ENCODE measurements around the gene MAS1. TPM values are rescaled to one million over a fixed set of nuclear protein-coding genes. Genes with fewer than 3 reads are reported as not detected.

The MAS1 gene
- total RNA-seq, 1 experiment from 2014 or later: not detected

DNA sequence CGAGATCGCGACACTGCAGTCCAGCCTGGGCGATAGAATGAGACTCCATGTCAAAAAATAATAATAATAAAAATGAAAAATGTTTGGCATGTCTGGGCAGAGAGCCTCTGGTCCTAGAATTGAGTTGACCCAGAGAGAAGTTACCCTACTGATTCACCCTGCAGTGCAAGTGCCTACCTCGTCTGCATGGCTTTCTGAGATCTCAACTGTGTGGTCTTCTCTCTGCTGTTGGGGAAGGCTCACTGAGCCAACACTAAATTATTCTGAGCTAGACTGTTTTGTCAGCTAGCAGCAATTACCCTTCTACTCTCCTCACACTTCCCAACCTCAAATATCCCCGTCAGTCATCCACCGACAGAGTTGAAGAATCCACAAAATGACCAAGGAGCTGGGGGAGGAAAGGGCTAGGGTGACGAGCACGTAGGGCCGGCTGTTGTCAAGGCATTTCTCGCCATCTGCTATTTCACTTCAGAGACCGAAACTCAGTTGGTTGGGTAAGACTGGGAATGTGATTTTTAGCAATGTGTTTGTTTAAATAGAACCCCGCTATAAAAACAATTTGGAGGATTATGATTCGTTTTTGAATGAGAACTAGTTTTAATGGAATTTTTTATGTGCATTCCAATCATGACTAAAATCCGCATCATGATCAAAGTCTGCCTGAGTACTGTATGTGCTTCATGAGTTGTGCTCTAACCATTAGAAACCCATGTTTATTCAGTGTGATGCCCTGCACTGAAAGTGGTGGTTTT lies 9.4 kb downstream of the MAS1 start:
- peak; percentile 84 for DNase-seq (ENCODE audit: unreplicated experiment)
- ChIA-PET POLR2A (interaction anchor here (0.6 kb wide), 1 partner anchor 12 kb away, joined by 3 read pairs; no protein-coding TSS in a partner anchor), CTCF (interaction anchor here (0.6 to 1.0 kb wide), 3 partner anchors 15 to 48 kb away, joined by 3 read pairs; no protein-coding TSS in a partner anchor)
- intact Hi-C loops (cut with micrococcal nuclease): no loop called here
- no peaks in the 10 kb centered on the region for H3K36me3 Mint-ChIP-seq (ENCODE audit: insufficient read depth, unreplicated experiment)
- H3K4me3 Mint-ChIP-seq (ENCODE audit: unreplicated experiment): peak overlapping the region; percentile 48
- TF ChIP-seq, protein P1, sequence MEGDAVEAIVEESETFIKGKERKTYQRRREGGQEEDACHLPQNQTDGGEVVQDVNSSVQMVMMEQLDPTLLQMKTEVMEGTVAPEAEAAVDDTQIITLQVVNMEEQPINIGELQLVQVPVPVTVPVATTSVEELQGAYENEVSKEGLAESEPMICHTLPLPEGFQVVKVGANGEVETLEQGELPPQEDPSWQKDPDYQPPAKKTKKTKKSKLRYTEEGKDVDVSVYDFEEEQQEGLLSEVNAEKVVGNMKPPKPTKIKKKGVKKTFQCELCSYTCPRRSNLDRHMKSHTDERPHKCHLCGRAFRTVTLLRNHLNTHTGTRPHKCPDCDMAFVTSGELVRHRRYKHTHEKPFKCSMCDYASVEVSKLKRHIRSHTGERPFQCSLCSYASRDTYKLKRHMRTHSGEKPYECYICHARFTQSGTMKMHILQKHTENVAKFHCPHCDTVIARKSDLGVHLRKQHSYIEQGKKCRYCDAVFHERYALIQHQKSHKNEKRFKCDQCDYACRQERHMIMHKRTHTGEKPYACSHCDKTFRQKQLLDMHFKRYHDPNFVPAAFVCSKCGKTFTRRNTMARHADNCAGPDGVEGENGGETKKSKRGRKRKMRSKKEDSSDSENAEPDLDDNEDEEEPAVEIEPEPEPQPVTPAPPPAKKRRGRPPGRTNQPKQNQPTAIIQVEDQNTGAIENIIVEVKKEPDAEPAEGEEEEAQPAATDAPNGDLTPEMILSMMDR (IDR thresholded peaks at IDR 0.05; ENCODE audit: unreplicated experiment): no peak
- no TSS peak for BruUV-seq (replicated peaks)
- peaks cover 10% of the 10 kb centered on the region for H3K4me1 Mint-ChIP-seq (ENCODE audit: insufficient read depth, unreplicated experiment)
- H3K9me3 Mint-ChIP-seq (ENCODE audit: unreplicated experiment): no peaks in the 10 kb centered on the region
- H3K27me3 Mint-ChIP-seq (ENCODE audit: insufficient read depth, unreplicated experiment): no peaks in the 10 kb centered on the region
- H3K27ac Mint-ChIP-seq (ENCODE audit: low read depth, unreplicated experiment): peak overlapping the region; percentile 93

DNA sequence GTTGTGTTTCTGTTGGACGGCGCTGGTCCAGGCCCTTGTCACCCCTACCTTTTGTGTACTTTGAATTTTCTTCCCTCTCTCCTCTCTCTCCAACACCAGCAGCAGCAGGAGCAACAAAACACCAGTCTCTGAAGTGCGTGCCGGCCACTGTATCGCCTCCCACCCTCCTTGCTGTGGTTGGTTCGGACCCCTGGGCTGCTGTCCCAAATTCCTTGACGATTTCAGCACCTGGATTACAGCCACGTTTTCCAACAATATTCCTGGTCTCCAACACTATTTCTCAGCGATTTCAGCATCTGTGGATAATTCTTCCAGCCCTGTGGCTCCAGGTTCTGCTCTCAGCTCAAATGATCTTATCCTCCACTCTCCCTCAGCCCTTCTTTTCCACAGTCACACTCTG lies 11.8 kb downstream of the MAS1 start:
- CTCF ChIA-PET: no interaction called here
- TF ChIP-seq, protein P1 (IDR thresholded peaks at IDR 0.05; ENCODE audit: unreplicated experiment): no peak

DNA sequence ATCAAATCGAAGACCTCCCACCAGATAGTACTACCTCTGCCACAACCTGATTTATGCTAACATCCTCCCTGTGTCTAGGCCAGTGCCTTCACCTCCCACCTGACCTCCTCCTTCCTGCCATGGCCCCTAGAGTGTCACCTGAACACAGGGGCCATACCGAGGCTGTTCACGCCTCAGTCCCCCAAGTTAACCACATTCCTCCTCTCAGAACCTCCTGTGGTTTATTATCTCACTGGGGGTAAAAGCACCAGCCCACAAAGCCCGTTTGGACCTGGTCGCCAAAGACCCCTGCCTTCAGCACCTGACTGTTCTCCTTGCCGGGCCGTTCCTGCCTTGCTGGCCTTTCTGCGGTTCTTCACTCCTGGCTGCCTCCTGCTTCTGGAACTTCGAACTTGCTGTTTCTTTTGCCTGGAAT lies 13.7 kb downstream of the MAS1 start:
- BruUV-seq (replicated peaks): no TSS peak
- POLR2A ChIA-PET: no interaction called here
- no peak for DNase-seq (ENCODE audit: unreplicated experiment)
- CTCF ChIA-PET: no interaction called here
- no peaks in the 10 kb centered on the region for H3K27me3 Mint-ChIP-seq (ENCODE audit: insufficient read depth, unreplicated experiment)
- intact Hi-C loops (cut with micrococcal nuclease): no loop called here
- no peak overlapping the region for H3K4me3 Mint-ChIP-seq (ENCODE audit: unreplicated experiment)
- H3K27ac Mint-ChIP-seq (ENCODE audit: low read depth, unreplicated experiment): no peak overlapping the region
- peaks cover 10% of the 10 kb centered on the region for H3K4me1 Mint-ChIP-seq (ENCODE audit: insufficient read depth, unreplicated experiment)
- H3K36me3 Mint-ChIP-seq (ENCODE audit: insufficient read depth, unreplicated experiment): no peaks in the 10 kb centered on the region
- H3K9me3 Mint-ChIP-seq (ENCODE audit: unreplicated experiment): no peaks in the 10 kb centered on the region
- TF ChIP-seq, protein P1 (IDR thresholded peaks at IDR 0.05; ENCODE audit: unreplicated experiment): no peak

More for the DNA sequence above, 11.8 kb downstream of the MAS1 start:
- no peaks in the 10 kb centered on the region for H3K36me3 Mint-ChIP-seq (ENCODE audit: insufficient read depth, unreplicated experiment)
- no peaks in the 10 kb centered on the region for H3K9me3 Mint-ChIP-seq (ENCODE audit: unreplicated experiment)
- H3K27ac Mint-ChIP-seq (ENCODE audit: low read depth, unreplicated experiment): no peak overlapping the region
- no TSS peak for BruUV-seq (replicated peaks)
- intact Hi-C loops (cut with micrococcal nuclease): no loop called here
- H3K4me3 Mint-ChIP-seq (ENCODE audit: unreplicated experiment): no peak overlapping the region
- no peaks in the 10 kb centered on the region for H3K27me3 Mint-ChIP-seq (ENCODE audit: insufficient read depth, unreplicated experiment)
- POLR2A ChIA-PET: no interaction called here
- peaks cover 10% of the 10 kb centered on the region for H3K4me1 Mint-ChIP-seq (ENCODE audit: insufficient read depth, unreplicated experiment)
- DNase-seq (ENCODE audit: unreplicated experiment): no peak

DNA sequence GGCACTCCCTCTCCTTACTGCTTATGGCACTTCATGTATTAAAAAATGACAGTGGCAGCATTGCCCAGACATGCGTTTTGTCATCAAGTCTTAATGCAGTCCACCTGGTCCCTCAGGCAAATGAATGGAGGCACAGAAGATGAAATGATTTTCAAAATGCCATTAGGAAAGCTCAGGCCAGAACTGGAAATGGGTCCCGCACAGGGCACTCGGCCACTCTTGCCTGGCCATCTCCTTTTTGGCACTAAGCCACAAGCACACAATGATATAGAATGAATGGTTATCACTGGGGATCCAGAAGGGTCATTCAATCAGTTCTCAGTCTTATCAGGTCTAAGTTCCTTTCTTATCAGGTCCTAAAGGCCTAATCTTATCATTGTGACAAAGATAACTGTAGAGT lies 15.6 kb downstream of the MAS1 start:
- DNase-seq (ENCODE audit: unreplicated experiment): no peak
- ChIA-PET POLR2A (interaction anchor here (0.5 kb wide), 1 partner anchor 13 kb away, joined by 3 read pairs; no protein-coding TSS in a partner anchor), CTCF (no interaction called here)
- peaks cover 12% of the 10 kb centered on the region for H3K27me3 Mint-ChIP-seq (ENCODE audit: insufficient read depth, unreplicated experiment)
- no peak overlapping the region for H3K4me3 Mint-ChIP-seq (ENCODE audit: unreplicated experiment)
- no peak overlapping the region for H3K27ac Mint-ChIP-seq (ENCODE audit: low read depth, unreplicated experiment)
- BruUV-seq (replicated peaks): no TSS peak
- intact Hi-C loops (cut with micrococcal nuclease): no loop called here
- H3K36me3 Mint-ChIP-seq (ENCODE audit: insufficient read depth, unreplicated experiment): no peaks in the 10 kb centered on the region
- TF ChIP-seq, protein P1 (IDR thresholded peaks at IDR 0.05; ENCODE audit: unreplicated experiment): no peak
- no peaks in the 10 kb centered on the region for H3K9me3 Mint-ChIP-seq (ENCODE audit: unreplicated experiment)
- H3K4me1 Mint-ChIP-seq (ENCODE audit: insufficient read depth, unreplicated experiment): no peaks in the 10 kb centered on the region

All from MCF 10A (cell line).